PFSK-1 (cell line): ENCODE results near the gene GRK1.

ENCODE experiments used
- FOXP2 ChIP-seq: optimal IDR thresholded peaks from 2 replicates; pipeline ENCODE3; 2011; ENCODE audit warnings: borderline replicate concordance, control low read depth, inconsistent platforms; ENCODE audit not compliant: insufficient read depth; ENCODE audit errors: extremely low read length, extremely low read depth
- POLR2AphosphoS5 ChIP-seq: IDR thresholded peaks from 2 replicates; pipeline ENCODE4 v1.6.1; 2012; ENCODE audit warnings: low read depth, mild to moderate bottlenecking, control low read depth, low read length, moderate library complexity
- REST ChIP-seq, 2 experiments: IDR thresholded peaks; 2 replicates each; pipeline versions ENCODE4 v1.6.1 to v1.8.0; 2011 to 2012; ENCODE audit warnings: low read depth in 2 of 2, low read length in 2 of 2, control low read depth in 1 of 2, inconsistent platforms in 1 of 2, mild to moderate bottlenecking in 1 of 2, moderate library complexity in 1 of 2; ENCODE audit not compliant: insufficient read depth in 1 of 2
- SIN3A ChIP-seq: IDR thresholded peaks from 2 replicates; pipeline ENCODE4 v1.6.1; 2012; ENCODE audit warnings: mild to moderate bottlenecking, low read length, moderate library complexity, borderline replicate concordance; ENCODE audit not compliant: insufficient read depth
- TAF1 ChIP-seq: IDR thresholded peaks from 2 replicates; pipeline ENCODE4 v1.6.1; 2012; ENCODE audit warnings: low read length, control low read depth, borderline replicate concordance; ENCODE audit not compliant: insufficient read depth

Gene GRK1

GRCh38 chr13:113656003-113656588 lies 10.9 kb upstream of the GRK1 start:
- TF ChIP-seq REST (IDR thresholded peaks at IDR 0.05; ENCODE audit: insufficient read depth in 1 of 2, low read depth in 2 of 2, low read length in 2 of 2) (no peak), SIN3A (no peak), FOXP2 (no peak), TAF1 (no peak), POLR2AphosphoS5 (no peak)

GRCh38 chr13:113656831-113657671 lies 10.0 kb upstream of the GRK1 start:
- TF ChIP-seq POLR2AphosphoS5 (no peak), SIN3A (no peak), REST (IDR thresholded peaks at IDR 0.05; ENCODE audit: insufficient read depth in 1 of 2, low read depth in 2 of 2, low read length in 2 of 2) (no peak), TAF1 (no peak), FOXP2 (no peak)

- TF ChIP-seq REST (IDR thresholded peaks at IDR 0.05; ENCODE audit: insufficient read depth in 1 of 2, low read depth in 2 of 2, low read length in 2 of 2) (no peak), SIN3A (no peak), POLR2AphosphoS5 (no peak), TAF1 (no peak), FOXP2 (no peak)
These were observed 8.9 kb upstream of the GRK1 start, which contains the start of gene ATP4B for GRCh38 chr13:113657851-113658741. Gene ATP4B (minus strand): TSS chr13:113658198. CDS start chr13:113658144, 54 bp downstream.

GRCh38 chr13:113658836-113659235 lies 8.2 kb upstream of the GRK1 start:
- no peak for TF ChIP-seq TAF1
- TF ChIP-seq SIN3A = no peak
- no peak for TF ChIP-seq REST (IDR thresholded peaks at IDR 0.05; ENCODE audit: insufficient read depth in 1 of 2, low read depth in 2 of 2, low read length in 2 of 2)
- TF ChIP-seq FOXP2 = no peak
- no peak for TF ChIP-seq POLR2AphosphoS5
